Activated T-helper 17 cell treated with anti-CD3 and anti-CD28 coated beads, Interleukin-2, amount 50 U/mL, for 72 hours (primary cell): ENCODE results near the gene PLEKHG4B. TPM values are rescaled to one million over a fixed set of nuclear protein-coding genes. Genes with fewer than 3 reads are reported as not detected.

ENCODE experiments used
- ATAC-seq: fragments of 150-1000 bp; cut with Tn5 transposase; replicated peaks from 2 replicates; pipeline ENCODE4 v1.10.0; 2021; ENCODE audit warnings: mild to moderate bottlenecking, moderate library complexity
- H3K27ac Mint-ChIP-seq: one replicate; pipeline ENCODE4 v1.8.0; 2022; ENCODE audit warnings: mixed read lengths
- H3K27me3 Mint-ChIP-seq: one replicate; pipeline ENCODE4 v1.8.0; 2022; ENCODE audit warnings: mixed read lengths
- H3K36me3 Mint-ChIP-seq: one replicate; pipeline ENCODE4 v1.8.0; 2022; ENCODE audit warnings: low read depth, mild to moderate bottlenecking, mixed read lengths
- H3K4me1 Mint-ChIP-seq: one replicate; pipeline ENCODE4 v1.8.0; 2022; ENCODE audit warnings: mixed read lengths
- H3K4me3 Mint-ChIP-seq: one replicate; pipeline ENCODE4 v1.8.0; 2022; ENCODE audit warnings: mild to moderate bottlenecking, mixed read lengths
- H3K9me3 Mint-ChIP-seq: one replicate; pipeline ENCODE4 v1.8.0; 2022; ENCODE audit warnings: mixed read lengths
- total RNA-seq, 2 donors: library from RNA; stranded (reverse); gene quantifications; one replicate each; pipeline ENCODE4 v1.2.3, GENCODE V29; 2022

The PLEKHG4B gene
- total RNA-seq, 2 donors from 2014 or later = 0.11 TPM; not detected in 1

GRCh38 chr5:169071-169727, 77.2 kb downstream of the PLEKHG4B start:
- Mint-ChIP-seq H3K4me3 (no peak overlapping the region), H3K27ac (no peak overlapping the region), H3K36me3 (no peaks in the 10 kb centered on the region), H3K4me1 (no peaks in the 10 kb centered on the region), H3K27me3 (peaks cover 10% of the 10 kb centered on the region), H3K9me3 (no peaks in the 10 kb centered on the region)
- ATAC-seq = no peak

DNA sequence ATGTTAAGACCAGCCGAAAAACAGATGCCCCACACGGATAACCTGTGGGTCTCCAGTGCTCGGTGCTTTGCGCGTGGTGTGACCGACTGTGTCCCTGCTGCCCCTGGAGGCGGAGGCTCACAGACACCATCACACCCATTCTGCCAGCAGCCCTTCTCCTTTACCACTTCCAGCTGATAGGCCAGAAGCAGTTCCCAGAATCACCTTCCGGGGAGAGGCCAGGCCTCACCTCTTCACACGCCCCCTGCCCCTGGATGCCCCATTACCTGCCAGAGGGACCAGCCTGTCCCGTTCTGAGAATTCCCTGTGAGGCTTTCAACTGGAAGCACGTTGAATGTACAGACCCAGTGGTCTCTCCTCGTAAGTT, 77.7 kb downstream of the PLEKHG4B start:
- H3K9me3 Mint-ChIP-seq = no peaks in the 10 kb centered on the region
- no peak overlapping the region for H3K4me3 Mint-ChIP-seq
- no peak overlapping the region for H3K27ac Mint-ChIP-seq
- H3K4me1 Mint-ChIP-seq = no peaks in the 10 kb centered on the region
- H3K36me3 Mint-ChIP-seq = no peaks in the 10 kb centered on the region
- no peak for ATAC-seq
- peaks cover 10% of the 10 kb centered on the region for H3K27me3 Mint-ChIP-seq

DNA sequence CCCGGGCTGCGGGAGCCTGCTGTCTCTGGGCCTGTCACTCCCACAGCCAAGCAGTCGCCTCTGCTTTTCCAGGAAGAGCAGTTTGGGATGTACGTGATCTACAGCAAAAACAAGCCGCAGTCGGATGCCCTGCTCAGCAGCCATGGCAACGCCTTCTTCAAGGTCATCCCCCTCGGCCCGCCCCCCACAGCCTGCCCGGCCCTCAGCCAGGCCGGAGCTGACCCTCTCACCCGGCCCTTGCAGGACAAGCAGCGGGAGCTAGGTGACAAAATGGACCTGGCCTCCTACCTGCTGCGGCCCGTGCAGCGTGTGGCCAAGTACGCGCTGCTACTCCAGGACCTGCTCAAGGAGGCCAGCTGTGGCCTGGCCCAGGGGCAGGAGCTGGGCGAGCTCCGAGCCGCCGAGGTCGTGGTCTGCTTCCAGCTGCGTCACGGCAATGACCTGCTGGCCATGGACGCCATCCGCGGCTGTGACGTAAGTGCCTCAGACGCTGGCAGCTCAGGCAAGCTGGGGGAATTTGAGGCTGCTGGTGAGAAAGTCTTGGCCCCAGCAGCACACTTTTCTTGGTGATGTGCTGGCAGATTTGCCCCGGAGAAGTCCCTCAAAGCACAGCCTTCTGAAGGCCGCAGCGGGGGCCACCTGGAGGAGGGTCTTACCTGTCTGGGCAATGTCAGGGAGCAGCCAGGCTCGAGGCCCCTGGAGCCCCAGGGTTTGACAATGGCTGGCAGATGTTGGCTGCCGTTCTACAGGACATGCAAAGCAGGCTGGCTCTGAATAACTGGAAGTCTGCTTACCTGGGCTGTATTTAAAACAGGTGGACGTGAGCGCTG, 79.2 kb downstream of the PLEKHG4B start:
- H3K27me3 Mint-ChIP-seq = peaks cover 10% of the 10 kb centered on the region
- no peaks in the 10 kb centered on the region for H3K36me3 Mint-ChIP-seq
- no peaks in the 10 kb centered on the region for H3K9me3 Mint-ChIP-seq
- ATAC-seq = no peak
- no peak overlapping the region for H3K4me3 Mint-ChIP-seq
- no peaks in the 10 kb centered on the region for H3K4me1 Mint-ChIP-seq
- no peak overlapping the region for H3K27ac Mint-ChIP-seq

- Mint-ChIP-seq H3K36me3 (no peaks in the 10 kb centered on the region), H3K9me3 (no peaks in the 10 kb centered on the region), H3K27ac (no peak overlapping the region), H3K4me3 (no peak overlapping the region), H3K4me1 (no peaks in the 10 kb centered on the region), H3K27me3 (peaks cover 10% of the 10 kb centered on the region)
- ATAC-seq = no peak
Observed at GRCh38 chr5:171801-172331, 79.9 kb downstream of the PLEKHG4B start.

DNA sequence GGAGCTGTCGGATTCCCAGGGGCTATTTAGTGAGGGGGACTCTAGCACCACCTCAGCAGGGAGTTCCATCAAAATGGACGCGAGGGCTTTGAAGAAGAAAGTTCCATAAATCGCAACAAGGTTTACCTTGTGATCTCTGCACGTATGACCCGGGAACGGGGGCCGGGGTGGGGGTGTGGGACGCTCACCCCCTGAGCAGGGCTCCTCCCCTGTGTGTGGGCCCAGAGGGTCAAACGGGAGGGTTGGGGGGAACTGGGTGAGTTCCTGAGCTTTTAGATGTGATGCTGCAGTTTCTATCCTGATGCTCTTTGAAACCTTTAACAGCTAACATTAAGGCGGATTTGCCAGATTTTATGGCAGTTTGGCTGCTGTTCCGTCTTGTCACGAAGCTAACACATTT, 80.5 kb downstream of the PLEKHG4B start:
- no peak for ATAC-seq
- Mint-ChIP-seq H3K36me3 (no peaks in the 10 kb centered on the region), H3K9me3 (no peaks in the 10 kb centered on the region), H3K27me3 (peaks cover 10% of the 10 kb centered on the region), H3K4me3 (no peak overlapping the region), H3K4me1 (no peaks in the 10 kb centered on the region), H3K27ac (no peak overlapping the region)

DNA sequence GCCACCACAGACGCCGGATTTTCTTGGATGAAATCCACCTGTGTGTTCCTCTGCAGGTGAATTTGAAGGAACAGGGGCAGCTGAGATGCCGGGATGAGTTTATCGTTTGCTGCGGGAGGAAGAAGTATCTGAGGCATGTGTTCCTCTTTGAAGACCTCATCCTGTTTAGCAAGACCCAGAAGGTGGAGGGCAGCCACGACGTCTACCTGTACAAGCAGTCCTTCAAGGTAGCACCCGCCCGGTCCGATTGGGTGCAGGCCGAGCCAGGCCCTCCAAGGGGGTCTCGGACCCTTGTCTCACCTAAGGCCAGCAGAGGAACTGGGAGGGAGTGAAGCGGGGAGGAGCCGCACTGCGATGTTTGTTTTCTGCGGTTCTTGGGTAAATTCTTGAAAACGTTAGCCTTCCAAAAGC, 80.9 kb downstream of the PLEKHG4B start:
- Mint-ChIP-seq H3K4me1 (no peaks in the 10 kb centered on the region), H3K27me3 (peaks cover 10% of the 10 kb centered on the region), H3K27ac (no peak overlapping the region), H3K4me3 (no peak overlapping the region), H3K9me3 (no peaks in the 10 kb centered on the region), H3K36me3 (no peaks in the 10 kb centered on the region)
- ATAC-seq = no peak

GRCh38 chr5:173392-174290, 81.7 kb downstream of the PLEKHG4B start:
- Mint-ChIP-seq H3K9me3 (no peaks in the 10 kb centered on the region), H3K27ac (no peak overlapping the region), H3K36me3 (no peaks in the 10 kb centered on the region), H3K27me3 (peaks cover 10% of the 10 kb centered on the region), H3K4me1 (no peaks in the 10 kb centered on the region), H3K4me3 (no peak overlapping the region)
- ATAC-seq = no peak

- H3K36me3 Mint-ChIP-seq = no peaks in the 10 kb centered on the region
- H3K4me3 Mint-ChIP-seq = no peak overlapping the region
- H3K27me3 Mint-ChIP-seq = peaks cover 10% of the 10 kb centered on the region
- no peaks in the 10 kb centered on the region for H3K9me3 Mint-ChIP-seq
- H3K4me1 Mint-ChIP-seq = no peaks in the 10 kb centered on the region
- ATAC-seq = no peak
- H3K27ac Mint-ChIP-seq = no peak overlapping the region
Observed at GRCh38 chr5:174291-174600, 82.3 kb downstream of the PLEKHG4B start.

DNA sequence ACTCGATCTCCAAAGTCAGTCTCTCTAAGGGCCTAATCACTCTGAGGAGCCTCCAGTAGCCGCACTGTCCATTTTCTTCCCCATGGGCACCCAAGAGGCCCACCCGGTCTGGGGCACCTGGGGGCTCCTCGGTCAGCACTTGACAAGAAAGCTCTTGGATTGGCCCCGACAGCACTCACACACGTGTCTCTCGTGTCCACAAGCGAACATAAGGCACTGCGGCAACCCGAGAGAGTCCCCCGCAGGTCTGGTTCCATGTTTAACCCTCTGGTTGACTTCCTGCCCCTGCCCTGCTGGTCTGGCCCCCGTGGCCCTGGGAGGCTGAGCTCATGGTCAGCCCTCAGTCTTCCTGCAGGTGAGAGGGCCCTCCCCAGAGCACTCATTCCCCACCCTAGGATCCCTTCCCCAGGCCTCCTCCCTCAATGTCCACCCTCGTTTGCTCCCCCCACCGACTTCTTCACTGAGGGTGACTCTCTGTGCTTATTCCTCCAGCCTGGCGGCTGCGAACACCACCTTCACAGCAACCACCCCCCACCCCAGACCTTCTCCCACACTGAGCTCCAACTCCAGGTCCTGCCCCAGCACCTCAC, 83.0 kb downstream of the PLEKHG4B start:
- Mint-ChIP-seq H3K9me3 (no peaks in the 10 kb centered on the region), H3K27me3 (peaks cover 14% of the 10 kb centered on the region), H3K4me3 (no peak overlapping the region), H3K4me1 (no peaks in the 10 kb centered on the region), H3K27ac (no peak overlapping the region), H3K36me3 (no peaks in the 10 kb centered on the region)
- no peak for ATAC-seq

DNA sequence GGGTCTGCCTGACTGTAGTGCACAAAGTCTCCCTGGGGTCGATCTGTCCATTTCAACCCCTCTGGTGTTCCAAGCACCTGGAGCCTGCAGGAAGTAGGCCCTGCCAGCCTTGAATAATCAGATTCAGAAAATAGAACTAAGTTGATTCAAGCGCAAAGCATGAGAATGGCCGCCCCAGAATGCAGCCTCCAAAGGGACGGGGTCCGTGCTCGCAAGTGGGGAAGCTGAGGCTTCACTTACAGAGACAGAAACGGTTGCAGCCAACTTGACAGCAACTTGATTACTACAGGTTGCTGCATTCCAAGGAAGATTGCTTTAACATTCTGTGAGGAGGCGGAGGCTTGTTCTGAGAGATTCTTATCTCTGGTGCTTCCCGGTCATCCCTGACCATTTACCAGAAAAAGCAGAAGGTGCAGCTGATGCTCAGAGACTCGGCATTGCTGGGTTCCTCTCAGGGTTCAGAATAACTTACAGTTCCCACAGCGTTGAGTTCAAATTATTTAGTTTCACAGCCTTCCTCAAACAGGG, 84.4 kb downstream of the PLEKHG4B start:
- no peak overlapping the region for H3K4me3 Mint-ChIP-seq
- H3K27me3 Mint-ChIP-seq = peaks cover 20% of the 10 kb centered on the region
- H3K27ac Mint-ChIP-seq = no peak overlapping the region
- no peaks in the 10 kb centered on the region for H3K4me1 Mint-ChIP-seq
- no peak for ATAC-seq
- no peaks in the 10 kb centered on the region for H3K9me3 Mint-ChIP-seq
- no peaks in the 10 kb centered on the region for H3K36me3 Mint-ChIP-seq

GRCh38 chr5:178110-178509, 86.1 kb downstream of the PLEKHG4B start:
- peaks cover 20% of the 10 kb centered on the region for H3K27me3 Mint-ChIP-seq
- H3K36me3 Mint-ChIP-seq = no peaks in the 10 kb centered on the region
- H3K27ac Mint-ChIP-seq = no peak overlapping the region
- no peaks in the 10 kb centered on the region for H3K9me3 Mint-ChIP-seq
- no peak for ATAC-seq
- H3K4me1 Mint-ChIP-seq = no peaks in the 10 kb centered on the region
- H3K4me3 Mint-ChIP-seq = no peak overlapping the region

- ATAC-seq = no peak
- no peaks in the 10 kb centered on the region for H3K4me1 Mint-ChIP-seq
Observed at GRCh38 chr5:179401-179800, 87.4 kb downstream of the PLEKHG4B start.

GRCh38 chr5:180286-180918, 88.4 kb downstream of the PLEKHG4B start:
- no peak for ATAC-seq
- H3K9me3 Mint-ChIP-seq = no peaks in the 10 kb centered on the region
- H3K4me1 Mint-ChIP-seq = no peaks in the 10 kb centered on the region
- no peak overlapping the region for H3K27ac Mint-ChIP-seq
- H3K36me3 Mint-ChIP-seq = no peaks in the 10 kb centered on the region
- peaks cover 14% of the 10 kb centered on the region for H3K27me3 Mint-ChIP-seq
- no peak overlapping the region for H3K4me3 Mint-ChIP-seq

More at GRCh38 chr5:179401-179800, 87.4 kb downstream of the PLEKHG4B start:
- H3K27ac Mint-ChIP-seq = no peak overlapping the region
- no peak overlapping the region for H3K4me3 Mint-ChIP-seq
- peaks cover 14% of the 10 kb centered on the region for H3K27me3 Mint-ChIP-seq
- H3K36me3 Mint-ChIP-seq = no peaks in the 10 kb centered on the region
- H3K9me3 Mint-ChIP-seq = no peaks in the 10 kb centered on the region

DNA sequence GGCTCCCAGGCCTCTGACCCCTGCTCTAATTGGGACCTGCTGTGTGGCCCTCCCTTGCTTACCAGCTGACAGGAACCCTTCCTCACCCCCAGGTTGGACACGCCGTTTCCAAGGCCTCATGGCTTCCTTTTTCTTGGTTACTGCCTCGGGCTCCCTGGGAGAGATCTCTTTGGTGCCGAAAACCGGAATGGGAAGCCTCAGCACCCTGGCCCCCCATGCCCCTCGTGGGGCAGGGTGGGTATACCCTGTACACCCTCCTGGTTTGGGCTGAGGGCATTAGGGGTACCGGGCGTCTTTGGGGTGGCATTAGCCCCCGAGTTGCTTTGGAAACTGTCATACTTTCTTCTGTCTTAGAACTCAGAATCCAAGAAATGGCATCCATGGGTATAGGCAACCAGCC, 89.2 kb downstream of the PLEKHG4B start:
- peaks cover 14% of the 10 kb centered on the region for H3K27me3 Mint-ChIP-seq
- no peaks in the 10 kb centered on the region for H3K9me3 Mint-ChIP-seq
- H3K4me1 Mint-ChIP-seq = no peaks in the 10 kb centered on the region
- ATAC-seq = no peak
- no peak overlapping the region for H3K27ac Mint-ChIP-seq
- H3K36me3 Mint-ChIP-seq = no peaks in the 10 kb centered on the region
- no peak overlapping the region for H3K4me3 Mint-ChIP-seq
